LoVo (cell line): Measurements from ENCODE around the gene IL1F10.
A peak's percentile ranks its signal among the peaks of the same experiment; 100 is the strongest.

Experiments used
- DNase-seq: peaks from one replicate; pipeline ENCODE4 v3.0.0-alpha.2; 2016; ENCODE audit warnings: low spot score

Gene IL1F10

GRCh38 chr2:113058998-113059960, 8.5 kb upstream of the IL1F10 start, which contains the start of gene IL36RN:
Gene IL36RN (plus strand): TSS chr2:113059198. CDS start chr2:113059439, 241 bp downstream.
- no peak for DNase-seq

GRCh38 chr2:113060396-113060795, 7.4 kb upstream of the IL1F10 start:
- no peak for DNase-seq

- DNase-seq, result no peak
Observed at GRCh38 chr2:113060796-113061195, 7.0 kb upstream of the IL1F10 start.

- no peak for DNase-seq
Observed at GRCh38 chr2:113061241-113061640, 6.5 kb upstream of the IL1F10 start.

GRCh38 chr2:113061896-113062770, 5.6 kb upstream of the IL1F10 start:
- no peak for DNase-seq

- DNase-seq, result no peak
Observed at GRCh38 chr2:113064281-113064680, 3.5 kb upstream of the IL1F10 start.

GRCh38 chr2:113064898-113065297, 2.9 kb upstream of the IL1F10 start:
- no peak for DNase-seq

GRCh38 chr2:113068249-113068648, 479 bp downstream of the IL1F10 start:
- DNase-seq, result no peak

GRCh38 chr2:113068706-113069485, 1.1 kb downstream of the IL1F10 start:
- DNase-seq, result no peak

GRCh38 chr2:113069676-113070605, 2.2 kb downstream of the IL1F10 start:
- no peak for DNase-seq

- no peak for DNase-seq
Observed at GRCh38 chr2:113070606-113070975, 2.8 kb downstream of the IL1F10 start.

- no peak for DNase-seq
Observed at GRCh38 chr2:113072584-113072983, 4.8 kb downstream of the IL1F10 start.

- no peak for DNase-seq
Observed at GRCh38 chr2:113073325-113073834, 5.6 kb downstream of the IL1F10 start.

- no peak for DNase-seq
Observed at GRCh38 chr2:113075030-113075429, 7.3 kb downstream of the IL1F10 start.

- DNase-seq, result no peak
Observed at GRCh38 chr2:113075600-113075999, 7.8 kb downstream of the IL1F10 start.

- DNase-seq, result no peak
Observed at GRCh38 chr2:113076954-113077669, 9.3 kb downstream of the IL1F10 start.

GRCh38 chr2:113077921-113078320, 10.2 kb downstream of the IL1F10 start:
- DNase-seq, result peak; percentile 43

GRCh38 chr2:113078350-113078839, 10.6 kb downstream of the IL1F10 start:
- DNase-seq, result peak; percentile 60

- DNase-seq, result no peak
Observed at GRCh38 chr2:113079131-113079530, 11.4 kb downstream of the IL1F10 start.

GRCh38 chr2:113080134-113080533, 12.4 kb downstream of the IL1F10 start:
- DNase-seq, result no peak
